IMR-90 (cell line): ENCODE data around the gene IL4R. TPM values are rescaled to one million over a fixed set of nuclear protein-coding genes. Genes with fewer than 3 reads are reported as not detected.
A peak's percentile ranks its signal among the peaks of the same experiment; 100 is the strongest.

Experiments used
- ATAC-seq: fragments of 200-7000 bp; cut with Tn5 transposase; 2 replicates; pipeline ENCODE4 v1.9.1; 2020; ENCODE audit warnings: low read depth, mild to moderate bottlenecking, moderate library complexity
- BruUV-seq: library from RNA; stranded (reverse); fragments of 400-500 nt; replicated peaks from 2 replicates; lab custom pipeline; 2021; lab: Mats Ljungman, UMichigan
- CTCF ChIA-PET: fragments of 300-600 bp; formaldehyde crosslinking; extraction: SDS; loops from one replicate; lab custom pipeline; 2021; ENCODE audit warnings: antibody characterized with exemption; lab: Yijun Ruan, JAX
- POLR2A ChIA-PET: fragments of 300-600 bp; sonication (Branson Sonifier 250); formaldehyde crosslinking; loops from one replicate; lab custom pipeline; 2022; ENCODE audit warnings: antibody characterized with exemption; ENCODE audit not compliant: unreplicated experiment; lab: Charles Lee
- DNase-seq: peaks from one replicate; pipeline ENCODE4 v3.0.0; 2013
- H2AFZ ChIP-seq: replicated peaks from 2 replicates; pipeline ENCODE3; 2013; ENCODE audit warnings: low read length, mild to moderate bottlenecking; ENCODE audit not compliant: poor library complexity
- H2AK5ac ChIP-seq: 2 replicates; pipeline ENCODE4 v1.6.1; 2013; ENCODE audit warnings: low read depth, low read length, inconsistent platforms
- H2AK9ac ChIP-seq: replicated peaks from 2 replicates; pipeline ENCODE3; 2013; ENCODE audit warnings: mild to moderate bottlenecking, low read depth, low read length, moderate library complexity; ENCODE audit not compliant: poor library complexity
- H2BK120ac ChIP-seq: 2 replicates; pipeline ENCODE4 v1.6.1; 2013; ENCODE audit warnings: low read depth, low read length, inconsistent platforms
- H2BK15ac ChIP-seq: 3 replicates; pipeline ENCODE4 v1.6.1; 2013; ENCODE audit warnings: low read depth, low read length, inconsistent platforms
- H2BK20ac ChIP-seq: 2 replicates; pipeline ENCODE4 v1.6.1; 2013; ENCODE audit warnings: low read depth, mild to moderate bottlenecking, inconsistent platforms, low read length, moderate library complexity
- H2BK5ac ChIP-seq: 2 replicates; pipeline ENCODE4 v1.6.1; 2013; ENCODE audit warnings: mild to moderate bottlenecking, low read depth, low read length, inconsistent platforms; ENCODE audit not compliant: poor library complexity, severe bottlenecking
- H3K14ac ChIP-seq: replicated peaks from 2 replicates; pipeline ENCODE4 v1.6.1; 2013; ENCODE audit warnings: low read depth, low read length, inconsistent platforms
- H3K18ac ChIP-seq: 2 replicates; pipeline ENCODE4 v1.6.1; 2013; ENCODE audit warnings: low read depth, low read length, control low read depth
- H3K23ac ChIP-seq: 2 replicates; pipeline ENCODE4 v1.6.1; 2013; ENCODE audit warnings: low read depth, low read length, inconsistent platforms
- H3K27ac ChIP-seq: 2 replicates; pipeline ENCODE4 v1.5.1; 2013; ENCODE audit warnings: mild to moderate bottlenecking, control low read depth, low read length; ENCODE audit not compliant: insufficient read depth
- H3K27me3 ChIP-seq: 2 replicates; pipeline ENCODE4 v1.6.1; 2013; ENCODE audit warnings: low read length; ENCODE audit not compliant: control insufficient read depth, insufficient read depth
- H3K36me3 ChIP-seq: 2 replicates; pipeline ENCODE4 v1.6.1; 2013; ENCODE audit warnings: low read length, mixed read lengths; ENCODE audit not compliant: control insufficient read depth, insufficient read depth
- H3K4ac ChIP-seq: 2 replicates; pipeline ENCODE4 v1.6.1; 2013; ENCODE audit warnings: low read depth, low read length, inconsistent platforms
- H3K4me1 ChIP-seq: 2 replicates; pipeline ENCODE4 v1.6.1; 2013; ENCODE audit warnings: low read length, mixed read lengths; ENCODE audit not compliant: control insufficient read depth, insufficient read depth
- H3K4me2 ChIP-seq: 2 replicates; pipeline ENCODE4 v1.6.1; 2013; ENCODE audit warnings: low read depth, mild to moderate bottlenecking, control low read depth, low read length, moderate library complexity
- H3K4me3 ChIP-seq: 2 replicates; pipeline ENCODE4 v1.5.1; 2013; ENCODE audit warnings: low read depth, mild to moderate bottlenecking, control low read depth, low read length, moderate library complexity; ENCODE audit not compliant: insufficient read depth
- H3K56ac ChIP-seq: 2 replicates; pipeline ENCODE4 v1.6.1; 2013; ENCODE audit warnings: low read length, inconsistent platforms; ENCODE audit not compliant: insufficient read depth; ENCODE audit errors: extremely low read depth
- H3K79me1 ChIP-seq, 2 experiments: 2 replicates each; pipeline ENCODE4 v1.6.1; 2013; ENCODE audit warnings: low read length in 2 of 2, inconsistent platforms in 1 of 2, low read depth in 1 of 2
- H3K9ac ChIP-seq: 2 replicates; pipeline ENCODE4 v1.6.1; 2013; ENCODE audit warnings: low read depth, low read length, control low read depth
- H3K9me1 ChIP-seq: 2 replicates; pipeline ENCODE4 v1.6.1; 2013; ENCODE audit warnings: low read length, inconsistent platforms; ENCODE audit not compliant: insufficient read depth
- H3K9me3 ChIP-seq: 2 replicates; pipeline ENCODE4 v1.6.1; 2013; ENCODE audit warnings: low read length; ENCODE audit not compliant: control insufficient read depth, insufficient read depth
- H4K20me1 ChIP-seq: 2 replicates; pipeline ENCODE4 v1.6.1; 2013; ENCODE audit warnings: low read length, inconsistent platforms; ENCODE audit not compliant: insufficient read depth
- H4K5ac ChIP-seq: 2 replicates; pipeline ENCODE4 v1.6.1; 2013; ENCODE audit warnings: mild to moderate bottlenecking, low read depth, low read length, control low read depth
- H4K8ac ChIP-seq, 2 experiments: 2 replicates each; pipeline ENCODE4 v1.6.1; 2013; ENCODE audit warnings: low read depth in 2 of 2, low read length in 2 of 2, control low read depth in 1 of 2, inconsistent platforms in 1 of 2
- H4K91ac ChIP-seq: 2 replicates; pipeline ENCODE4 v1.6.1; 2013; ENCODE audit warnings: low read depth, low read length, inconsistent platforms; ENCODE audit not compliant: insufficient read depth
- BHLHE40 ChIP-seq: fragments of 150-350 bp; IDR thresholded peaks from 2 replicates; pipeline ENCODE4 v1.6.1; 2016; ENCODE audit warnings: mild to moderate bottlenecking, low read depth, low read length
- CEBPB ChIP-seq: IDR thresholded peaks from 2 replicates; pipeline ENCODE4 v1.6.1; 2012; ENCODE audit warnings: low read depth, low read length, improper control_type of control experiment
- CHD1 ChIP-seq: IDR thresholded peaks from 2 replicates; pipeline ENCODE4 v1.6.1; 2012; ENCODE audit warnings: low read depth, low read length, improper control_type of control experiment
- CTCF ChIP-seq: conservative IDR thresholded peaks from 2 replicates; pipeline ENCODE4 v1.5.1; 2012; ENCODE audit warnings: mild to moderate bottlenecking, low read depth, low read length, improper control_type of control experiment
- ELK1 ChIP-seq: fragments of 150-350 bp; IDR thresholded peaks from 2 replicates; pipeline ENCODE4 v1.6.1; 2016; ENCODE audit warnings: low read depth, mild to moderate bottlenecking, low read length, moderate library complexity, borderline replicate concordance
- FOS ChIP-seq: fragments of 150-350 bp; IDR thresholded peaks from 2 replicates; pipeline ENCODE4 v1.6.1; 2016; ENCODE audit warnings: low read depth, low read length
- MAFK ChIP-seq: IDR thresholded peaks from 2 replicates; pipeline ENCODE4 v1.6.1; 2012; ENCODE audit warnings: low read depth, low read length, improper control_type of control experiment
- MAZ ChIP-seq: IDR thresholded peaks from 2 replicates; pipeline ENCODE4 v1.6.1; 2012; ENCODE audit warnings: low read depth, mild to moderate bottlenecking, low read length, improper control_type of control experiment, moderate library complexity, borderline replicate concordance
- MXI1 ChIP-seq: IDR thresholded peaks from 2 replicates; pipeline ENCODE4 v1.6.1; 2012; ENCODE audit warnings: low read depth, mild to moderate bottlenecking, low read length, moderate library complexity, borderline replicate concordance
- NFE2L2 ChIP-seq: fragments of 150-350 bp; IDR thresholded peaks from 2 replicates; pipeline ENCODE4 v1.6.1; 2016; ENCODE audit warnings: low read depth, mild to moderate bottlenecking, low read length
- POLR2A ChIP-seq: IDR thresholded peaks from 2 replicates; pipeline ENCODE4 v1.6.1; 2012; ENCODE audit warnings: mild to moderate bottlenecking, low read depth, low read length
- RAD21 ChIP-seq: IDR thresholded peaks from 2 replicates; pipeline ENCODE4 v1.6.1; 2012; ENCODE audit warnings: low read length, improper control_type of control experiment
- RCOR1 ChIP-seq: IDR thresholded peaks from 2 replicates; pipeline ENCODE4 v1.6.1; 2012; ENCODE audit warnings: mild to moderate bottlenecking, low read length, improper control_type of control experiment; ENCODE audit not compliant: insufficient replicate concordance
- RFX5 ChIP-seq: IDR thresholded peaks from 2 replicates; pipeline ENCODE4 v1.8.0; 2012; ENCODE audit warnings: low read depth, mild to moderate bottlenecking, low read length, moderate library complexity
- SMC3 ChIP-seq: fragments of 150-350 bp; IDR thresholded peaks from 2 replicates; pipeline ENCODE4 v1.6.1; 2016; ENCODE audit warnings: low read depth, mild to moderate bottlenecking, antibody characterized with exemption, low read length, moderate library complexity
- USF2 ChIP-seq: fragments of 150-350 bp; IDR thresholded peaks from 2 replicates; pipeline ENCODE4 v1.6.1; 2017; ENCODE audit warnings: mild to moderate bottlenecking, antibody characterized with exemption, low read length, low read depth
- WGBS, 2 experiments: methylation state at CpG; one replicate each; pipeline versions ENCODE4 v1.1.5 to v1.1.7; 2013; ENCODE audit warnings: missing lambda C conversion rate in 2 of 2; ENCODE audit not compliant: insufficient read length in 1 of 2; ENCODE audit errors: extremely low coverage in 2 of 2; 5-methylcytosine and 5-hydroxymethylcytosine counted together
- dilution Hi-C: fragments of 300-500 bp; cut with HindIII; formaldehyde crosslinking; loops from one replicate; pipeline ENCODE4 v1.14.3; 2018; ENCODE audit warnings: low sequenced_read_pairs; ENCODE audit not compliant: unreplicated experiment
- in situ Hi-C: fragments of 300-500 bp; cut with MboI; formaldehyde crosslinking; loops from 3 replicates; pipeline ENCODE4 v1.14.3; 2019; ENCODE audit warnings: low sequenced_read_pairs, inconsistent platforms, mixed read lengths
- intact Hi-C: fragments of 100-400 bp; cut with micrococcal nuclease; formaldehyde crosslinking; loops from 2 replicates; pipeline ENCODE4 v1.10.0; 2022
- polyA plus RNA-seq, 3 experiments: library from polyadenylated mRNA; depleted of rRNA; stranded (reverse); fragments of >200 nt; gene quantifications; 2 replicates each; pipeline ENCODE4 v1.2.3, GENCODE V29; 2012; ENCODE audit warnings: low replicate concordance in 1 of 3
- total RNA-seq: library from RNA; depleted of rRNA; stranded (reverse); fragments of >200 nt; gene quantifications from 2 replicates; pipeline ENCODE4 v1.2.3, GENCODE V29; 2012

IL4R gene
- total and polyA plus RNA-seq, 2 of the 4 experiments (the other 2 are of a cell fraction), result 6.3 to 18.7 TPM

GRCh38 chr16:27293343-27293742 lies 20.4 kb upstream of the IL4R start:
- H3K23ac ChIP-seq, result no peak overlapping the region
- DNase-seq, result no peak
- H3K14ac ChIP-seq, result no peak overlapping the region
- peaks cover 8% of the 10 kb centered on the region for H3K9me1 ChIP-seq
- no peak overlapping the region for H3K4ac ChIP-seq
- H3K4me1 ChIP-seq, result no peaks in the 10 kb centered on the region; the same call in 1 of the 2 replicates
- POLR2A ChIA-PET, result no interaction called here
- dilution Hi-C loops, result no loop called here
- 0 out of 2 replicates have a peak overlapping the region, but pooled peaks have one; percentile 9 for H2AK5ac ChIP-seq
- H2BK5ac ChIP-seq, result no peak overlapping the region
- no peak overlapping the region for H3K9ac ChIP-seq
- intact Hi-C loops, result no loop called here
- ATAC-seq, result no peak
- H2AFZ ChIP-seq, result no peak overlapping the region
- H4K5ac ChIP-seq, result no peak overlapping the region
- H2BK15ac ChIP-seq, result no peak overlapping the region
- WGBS, 2 experiments, result 50% methylated on average over 1 of the region's 5 CpGs; no CpG with 5 or more reads in 1 of the 2 experiments
- H3K9me3 ChIP-seq, result no peaks in the 10 kb centered on the region
- no peak overlapping the region for H2AK9ac ChIP-seq
- H4K20me1 ChIP-seq, result no peaks in the 10 kb centered on the region
- no peak for TF ChIP-seq MAFK
- no peak for TF ChIP-seq CTCF
- TF ChIP-seq POLR2A, result no peak
- no peak for TF ChIP-seq MAZ
- no peak for TF ChIP-seq CHD1
- TF ChIP-seq RCOR1, result no peak
- no peak for TF ChIP-seq CEBPB
- no peak for TF ChIP-seq SMC3
- TF ChIP-seq BHLHE40, result no peak
- TF ChIP-seq FOS, result no peak
- TF ChIP-seq MXI1, result no peak
- TF ChIP-seq NFE2L2, result no peak
- no peak for TF ChIP-seq RFX5
- TF ChIP-seq ELK1, result no peak
- TF ChIP-seq USF2, result no peak
- no peak for TF ChIP-seq RAD21
- H2BK20ac ChIP-seq, result no peak overlapping the region
- H4K8ac ChIP-seq, result no peak overlapping the region
- H4K91ac ChIP-seq, result no peak overlapping the region
- no peaks in the 10 kb centered on the region for H3K36me3 ChIP-seq
- in situ Hi-C loops, result no loop called here
- no peak overlapping the region for H3K18ac ChIP-seq
- BruUV-seq, result no TSS peak
- no peaks in the 10 kb centered on the region for H3K27me3 ChIP-seq
- no peak overlapping the region for H3K4me3 ChIP-seq
- H3K56ac ChIP-seq, result no peak overlapping the region
- 0 out of 2 replicates have a peak overlapping the region, but pooled peaks have one; percentile 3 for H2BK120ac ChIP-seq
- no peak overlapping the region for H3K4me2 ChIP-seq
- CTCF ChIA-PET, result no interaction called here
- no peak overlapping the region for H3K27ac ChIP-seq
- H3K79me1 ChIP-seq, result no peaks in the 10 kb centered on the region
